HepG2 (cell line): ENCODE data around the gene MRAP.

Experiments used
- ARID3A ChIP-seq: IDR thresholded peaks from 2 replicates; pipeline ENCODE4 v1.6.1; 2012; ENCODE audit warnings: low read depth, low read length, improper control_type of control experiment
- CTCF ChIP-seq: sonication (generic); formaldehyde crosslinking; IDR thresholded peaks from 2 replicates; pipeline ENCODE4 v1.5.0; 2020; ENCODE audit warnings: mild to moderate bottlenecking, missing genetic modification reagents, moderate library complexity
- EZH2 ChIP-seq: conservative IDR thresholded peaks from 2 replicates; pipeline ENCODE4 v1.6.1; 2012; ENCODE audit warnings: mild to moderate bottlenecking, low read depth, low read length, moderate library complexity
- MTF2 ChIP-seq: sonication (generic); formaldehyde crosslinking; IDR thresholded peaks from 2 replicates; pipeline ENCODE4 v1.5.0; 2020; ENCODE audit warnings: missing genetic modification reagents, borderline replicate concordance
- RAD21 ChIP-seq: fragments of 450-650 bp; formaldehyde crosslinking; IDR thresholded peaks from 2 replicates; pipeline ENCODE4 v1.5.0; 2020; ENCODE audit warnings: mild to moderate bottlenecking
- RERE ChIP-seq: IDR thresholded peaks from 2 replicates; pipeline ENCODE4 v1.6.1; 2016; ENCODE audit warnings: low read depth, missing genetic modification reagents, missing compliant biosample characterization
- YEATS2 ChIP-seq: sonication (generic); formaldehyde crosslinking; IDR thresholded peaks from 2 replicates; pipeline ENCODE4 v1.4.0; 2020; ENCODE audit warnings: missing genetic modification reagents, borderline replicate concordance
- ZBTB7A ChIP-seq: sonication (generic); formaldehyde crosslinking; IDR thresholded peaks from 2 replicates; pipeline ENCODE4 v1.8.0; 2022; ENCODE audit warnings: mild to moderate bottlenecking, missing genetic modification reagents
- ZKSCAN8 ChIP-seq: IDR thresholded peaks from 2 replicates; pipeline ENCODE4 v1.6.1; 2016; ENCODE audit warnings: borderline replicate concordance, missing genetic modification reagents, missing compliant biosample characterization
- ZNF354B ChIP-seq: sonication (generic); formaldehyde crosslinking; IDR thresholded peaks from 2 replicates; pipeline ENCODE4 v1.8.0; 2022; ENCODE audit warnings: mild to moderate bottlenecking, missing genetic modification reagents

- TF ChIP-seq MTF2 = no peak
- no peak for TF ChIP-seq ZBTB7A (CRISPR knock-in tag)
- no peak for TF ChIP-seq ARID3A
- TF ChIP-seq RERE (CRISPR knock-in tag) = no peak
- TF ChIP-seq CTCF (CRISPR knock-in tag) = no peak
- no peak for TF ChIP-seq ZKSCAN8 (CRISPR knock-in tag)
- no peak for TF ChIP-seq RAD21 (CRISPR knock-in tag)
- no peak for TF ChIP-seq ZNF354B (CRISPR knock-in tag)
- TF ChIP-seq YEATS2 (CRISPR knock-in tag) = no peak
- no peak for TF ChIP-seq EZH2
These were observed 52.8 kb downstream of the MRAP start for GRCh38 chr21:32351428-32351827.
